ENCODE measurements around the gene ARL4A.
"Not testable (repeated sequence)": the region's sequence is repeated elsewhere in the genome, so short reads cannot be mapped to it uniquely, and the experiment has no call there.

DNA sequence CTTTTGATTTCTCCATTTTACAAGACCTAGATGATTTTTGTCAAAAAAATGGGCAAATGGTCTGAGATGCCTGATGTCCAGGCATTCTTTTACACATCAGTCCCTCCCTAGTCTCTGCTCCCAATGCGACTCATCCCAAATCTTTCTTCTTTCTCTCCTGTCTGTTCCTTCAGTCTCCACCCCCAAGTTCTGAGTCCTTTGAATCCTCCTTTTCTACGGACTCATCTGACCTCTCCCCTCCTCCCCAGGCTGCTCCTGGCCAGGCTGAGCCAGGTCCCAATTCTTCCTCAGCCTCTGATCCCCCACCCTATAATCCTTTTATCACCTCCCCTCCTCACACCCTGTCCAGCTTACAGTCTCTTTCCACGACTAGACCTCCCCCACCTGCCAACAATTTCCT is 26.4 kb upstream of the ARL4A start:
- TF ChIP-seq, protein P1, sequence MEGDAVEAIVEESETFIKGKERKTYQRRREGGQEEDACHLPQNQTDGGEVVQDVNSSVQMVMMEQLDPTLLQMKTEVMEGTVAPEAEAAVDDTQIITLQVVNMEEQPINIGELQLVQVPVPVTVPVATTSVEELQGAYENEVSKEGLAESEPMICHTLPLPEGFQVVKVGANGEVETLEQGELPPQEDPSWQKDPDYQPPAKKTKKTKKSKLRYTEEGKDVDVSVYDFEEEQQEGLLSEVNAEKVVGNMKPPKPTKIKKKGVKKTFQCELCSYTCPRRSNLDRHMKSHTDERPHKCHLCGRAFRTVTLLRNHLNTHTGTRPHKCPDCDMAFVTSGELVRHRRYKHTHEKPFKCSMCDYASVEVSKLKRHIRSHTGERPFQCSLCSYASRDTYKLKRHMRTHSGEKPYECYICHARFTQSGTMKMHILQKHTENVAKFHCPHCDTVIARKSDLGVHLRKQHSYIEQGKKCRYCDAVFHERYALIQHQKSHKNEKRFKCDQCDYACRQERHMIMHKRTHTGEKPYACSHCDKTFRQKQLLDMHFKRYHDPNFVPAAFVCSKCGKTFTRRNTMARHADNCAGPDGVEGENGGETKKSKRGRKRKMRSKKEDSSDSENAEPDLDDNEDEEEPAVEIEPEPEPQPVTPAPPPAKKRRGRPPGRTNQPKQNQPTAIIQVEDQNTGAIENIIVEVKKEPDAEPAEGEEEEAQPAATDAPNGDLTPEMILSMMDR (optimal IDR thresholded peaks at IDR 0.05 in 1 of 3, IDR thresholded peaks at IDR 0.05 in 1 of 3, conservative IDR thresholded peaks at IDR 0.05 in 1 of 3; ENCODE audit: extremely low read depth in 1 of 3, insufficient read depth in 2 of 3, low read length in 3 of 3): not testable (repeated sequence)
- TF ChIP-seq EZH2 (IDR thresholded peaks at IDR 0.05; ENCODE audit: low read length): not testable (repeated sequence)

Measured in keratinocyte (primary cell).